ENCODE results near the gene KCNK4. TPM values are rescaled to one million over a fixed set of nuclear protein-coding genes. Genes with fewer than 3 reads are reported as not detected.
A peak's percentile ranks its signal among the peaks of the same experiment; 100 is the strongest.
"Not testable (repeated sequence)": the region's sequence is repeated elsewhere in the genome, so short reads cannot be mapped to it uniquely, and the experiment has no call there.

The KCNK4 gene
- total RNA-seq, 1 donor from 2014 or later = not detected

DNA sequence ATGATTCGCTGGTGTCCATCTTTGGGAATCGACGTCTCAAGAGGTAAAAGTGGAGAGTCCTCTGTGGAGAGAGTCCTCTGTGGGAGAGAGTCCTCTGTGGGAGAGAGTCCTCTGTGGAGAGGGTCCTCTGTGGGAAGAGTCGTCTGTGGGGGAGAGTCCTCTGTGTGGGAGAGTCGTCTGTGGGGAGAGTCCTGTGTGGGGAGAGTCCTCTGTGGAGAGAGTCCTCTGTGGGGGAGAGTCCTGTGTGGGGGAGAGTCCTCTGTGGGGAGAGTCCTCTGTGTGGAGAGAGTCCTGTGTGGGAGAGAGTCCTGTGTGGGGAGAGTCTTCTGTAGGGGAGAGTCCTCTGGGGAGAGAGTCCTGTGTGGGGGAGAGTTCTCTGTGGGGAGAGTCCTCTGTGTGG is 29.9 kb downstream of the KCNK4 start:
- Mint-ChIP-seq H3K27me3 (no peaks in the 10 kb centered on the region), H3K4me1 (ENCODE audit: unreplicated experiment) (peaks cover 21% of the 10 kb centered on the region), H3K27ac (peak overlapping the region; percentile 100), H3K4me3 (peak overlapping the region; percentile 75), H3K36me3 (peaks cover 8% of the 10 kb centered on the region), H3K9me3 (no peaks in the 10 kb centered on the region)
- TF ChIP-seq, protein P1, sequence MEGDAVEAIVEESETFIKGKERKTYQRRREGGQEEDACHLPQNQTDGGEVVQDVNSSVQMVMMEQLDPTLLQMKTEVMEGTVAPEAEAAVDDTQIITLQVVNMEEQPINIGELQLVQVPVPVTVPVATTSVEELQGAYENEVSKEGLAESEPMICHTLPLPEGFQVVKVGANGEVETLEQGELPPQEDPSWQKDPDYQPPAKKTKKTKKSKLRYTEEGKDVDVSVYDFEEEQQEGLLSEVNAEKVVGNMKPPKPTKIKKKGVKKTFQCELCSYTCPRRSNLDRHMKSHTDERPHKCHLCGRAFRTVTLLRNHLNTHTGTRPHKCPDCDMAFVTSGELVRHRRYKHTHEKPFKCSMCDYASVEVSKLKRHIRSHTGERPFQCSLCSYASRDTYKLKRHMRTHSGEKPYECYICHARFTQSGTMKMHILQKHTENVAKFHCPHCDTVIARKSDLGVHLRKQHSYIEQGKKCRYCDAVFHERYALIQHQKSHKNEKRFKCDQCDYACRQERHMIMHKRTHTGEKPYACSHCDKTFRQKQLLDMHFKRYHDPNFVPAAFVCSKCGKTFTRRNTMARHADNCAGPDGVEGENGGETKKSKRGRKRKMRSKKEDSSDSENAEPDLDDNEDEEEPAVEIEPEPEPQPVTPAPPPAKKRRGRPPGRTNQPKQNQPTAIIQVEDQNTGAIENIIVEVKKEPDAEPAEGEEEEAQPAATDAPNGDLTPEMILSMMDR (conservative IDR thresholded peaks at IDR 0.05) = no peak
- DNase-seq (ENCODE audit: extremely low spot score, unreplicated experiment) = no peak

DNA sequence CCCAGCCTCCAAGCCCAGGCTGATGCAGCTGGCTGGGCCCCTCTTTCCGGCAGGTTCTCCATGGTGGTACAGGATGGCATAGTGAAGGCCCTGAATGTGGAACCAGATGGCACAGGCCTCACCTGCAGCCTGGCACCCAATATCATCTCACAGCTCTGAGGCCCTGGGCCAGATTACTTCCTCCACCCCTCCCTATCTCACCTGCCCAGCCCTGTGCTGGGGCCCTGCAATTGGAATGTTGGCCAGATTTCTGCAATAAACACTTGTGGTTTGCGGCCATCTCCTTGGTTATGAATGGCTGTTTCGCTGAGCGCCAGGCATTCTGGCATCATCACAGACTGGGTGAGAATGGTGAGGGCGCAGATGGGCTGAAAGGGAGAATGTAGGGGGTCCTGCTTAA is 30.4 kb downstream of the KCNK4 start:
- Mint-ChIP-seq H3K27ac (peak overlapping the region; percentile 100), H3K27me3 (no peaks in the 10 kb centered on the region), H3K4me3 (peak overlapping the region; percentile 75), H3K9me3 (no peaks in the 10 kb centered on the region), H3K4me1 (ENCODE audit: unreplicated experiment) (peaks cover 19% of the 10 kb centered on the region), H3K36me3 (peaks cover 8% of the 10 kb centered on the region)
- DNase-seq (ENCODE audit: extremely low spot score, unreplicated experiment) = no peak
- TF ChIP-seq, protein P1 (conservative IDR thresholded peaks at IDR 0.05) = no peak

DNA sequence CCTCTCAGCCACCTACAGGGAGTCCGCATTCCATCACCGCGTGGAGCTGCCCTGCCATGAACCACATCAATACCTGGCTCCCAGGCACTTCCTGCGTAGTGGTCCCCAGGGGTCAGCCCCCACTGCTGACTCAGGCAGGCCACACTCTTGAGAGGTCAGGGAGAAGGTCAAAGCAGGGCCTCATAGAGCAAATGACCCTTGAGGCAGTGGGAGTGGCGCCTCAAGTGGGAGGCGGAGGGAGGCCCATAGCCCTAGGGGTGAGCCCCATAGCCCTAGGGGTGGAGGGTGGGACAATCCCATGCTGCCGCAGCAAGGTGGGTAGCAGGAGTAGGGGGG is 31.8 kb downstream of the KCNK4 start:
- Mint-ChIP-seq H3K36me3 (peaks cover 8% of the 10 kb centered on the region), H3K4me3 (no peak overlapping the region), H3K4me1 (ENCODE audit: unreplicated experiment) (peaks cover 15% of the 10 kb centered on the region), H3K27ac (no peak overlapping the region), H3K9me3 (no peaks in the 10 kb centered on the region), H3K27me3 (no peaks in the 10 kb centered on the region)
- no peak for DNase-seq (ENCODE audit: extremely low spot score, unreplicated experiment)
- TF ChIP-seq, protein P1 (conservative IDR thresholded peaks at IDR 0.05) = no peak

DNA sequence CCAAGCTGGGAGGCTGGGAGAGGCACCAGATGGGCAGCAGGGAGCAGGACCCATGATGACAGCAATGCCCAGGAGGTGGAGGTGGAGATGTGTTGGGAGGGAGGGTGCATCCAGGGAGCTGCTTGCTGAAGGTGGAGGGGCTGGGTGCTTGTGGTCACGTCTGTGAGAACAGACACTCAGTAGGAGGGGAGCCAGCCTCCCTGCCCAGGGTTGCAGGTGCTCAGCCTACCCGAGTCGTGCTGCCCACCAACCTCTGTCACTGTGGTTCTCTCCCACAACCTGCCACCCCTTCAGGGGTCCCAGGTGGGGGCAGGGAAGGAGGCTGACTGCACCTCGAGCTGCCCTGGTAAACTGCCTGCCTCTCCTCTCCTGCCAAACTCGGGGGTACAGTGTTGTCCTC is 32.3 kb downstream of the KCNK4 start:
- Mint-ChIP-seq H3K4me3 (no peak overlapping the region), H3K27ac (peak overlapping the region; percentile 41), H3K27me3 (no peaks in the 10 kb centered on the region), H3K36me3 (peaks cover 8% of the 10 kb centered on the region), H3K4me1 (ENCODE audit: unreplicated experiment) (peaks cover 15% of the 10 kb centered on the region), H3K9me3 (no peaks in the 10 kb centered on the region)
- TF ChIP-seq, protein P1 (conservative IDR thresholded peaks at IDR 0.05) = no peak
- no peak for DNase-seq (ENCODE audit: extremely low spot score, unreplicated experiment)

DNA sequence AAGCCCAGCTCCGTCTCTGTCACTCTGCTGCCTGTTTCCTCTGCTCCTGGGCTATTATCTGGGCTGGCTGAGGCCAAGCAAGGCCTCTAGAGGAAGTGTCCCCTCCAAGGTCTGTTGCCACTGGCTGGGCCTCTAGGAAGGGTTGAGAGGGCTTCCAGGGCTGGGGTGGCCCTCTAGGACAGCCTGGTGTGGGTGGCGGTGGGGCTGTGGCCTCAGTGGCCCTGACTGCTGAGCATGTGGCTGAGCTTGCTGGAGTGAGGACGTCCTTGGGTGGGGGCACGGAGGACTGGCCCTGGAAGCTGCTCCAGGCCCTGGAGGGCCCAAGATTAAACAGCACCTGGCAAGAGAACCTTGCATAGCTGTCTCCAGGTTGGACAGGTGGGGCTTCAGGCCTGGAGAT is 32.9 kb downstream of the KCNK4 start:
- peaks cover 13% of the 10 kb centered on the region for H3K4me1 Mint-ChIP-seq (ENCODE audit: unreplicated experiment)
- not testable (repeated sequence) for DNase-seq (ENCODE audit: extremely low spot score, unreplicated experiment); H3K36me3 Mint-ChIP-seq; H3K27me3 Mint-ChIP-seq; H3K4me3 Mint-ChIP-seq; H3K9me3 Mint-ChIP-seq
- H3K27ac Mint-ChIP-seq = peak overlapping the region; percentile 41

DNA sequence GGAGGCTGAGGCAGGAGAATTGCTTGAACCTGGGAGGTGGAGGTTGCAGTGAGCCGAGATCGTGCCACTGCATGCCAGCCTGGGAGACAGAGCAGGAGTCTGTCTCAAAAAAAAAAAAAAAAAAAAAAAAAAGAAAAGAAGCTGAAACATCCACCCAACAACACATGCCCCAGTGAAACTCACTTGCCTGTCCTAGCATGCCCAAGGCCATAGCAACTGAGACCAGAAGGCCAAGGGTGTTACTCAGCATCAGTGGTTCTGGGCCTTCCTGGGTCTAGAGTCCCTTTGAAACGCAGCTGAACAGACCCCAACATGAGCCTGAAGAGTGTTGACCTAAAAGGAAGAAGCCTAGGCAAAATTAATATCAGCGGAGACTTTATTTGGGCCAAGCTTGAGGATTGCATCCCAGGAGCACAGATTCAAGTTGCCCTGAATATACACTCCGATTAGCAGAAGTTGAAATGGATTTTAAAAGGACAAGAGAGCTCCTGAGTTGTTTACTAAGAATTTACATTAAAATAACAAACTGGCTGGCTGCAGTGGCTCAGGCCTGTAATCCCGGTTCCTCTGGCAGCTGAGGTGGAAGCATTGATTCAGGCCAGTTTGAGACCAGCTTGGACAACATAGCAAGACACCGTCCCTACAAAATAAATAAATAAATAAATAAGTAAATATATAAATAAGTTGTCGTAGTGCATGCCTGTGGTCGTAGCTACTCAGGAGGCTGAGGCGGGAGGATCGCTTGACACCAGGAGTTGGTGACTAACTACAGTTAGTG is 33.8 kb downstream of the KCNK4 start:
- TF ChIP-seq, protein P1 (conservative IDR thresholded peaks at IDR 0.05) = no peak
- no peak for DNase-seq (ENCODE audit: extremely low spot score, unreplicated experiment)
- H3K9me3 Mint-ChIP-seq = no peaks in the 10 kb centered on the region
- peaks cover 9% of the 10 kb centered on the region for H3K4me1 Mint-ChIP-seq (ENCODE audit: unreplicated experiment)
- no peak overlapping the region for H3K4me3 Mint-ChIP-seq
- H3K27ac Mint-ChIP-seq = peak overlapping the region; percentile 46
- H3K36me3 Mint-ChIP-seq = peaks cover 8% of the 10 kb centered on the region
- H3K27me3 Mint-ChIP-seq = no peaks in the 10 kb centered on the region

Measured in type B pancreatic cell (in vitro differentiated cells).